Stimulated activated CD4-positive, alpha-beta T cell treated with anti-CD3 and anti-CD28 coated beads, Interleukin-4, amount 100 ng/mL, for 4 hours (primary cell): ENCODE measurements around the gene PHACTR1.
"Not testable (repeated sequence)": the region's sequence is repeated elsewhere in the genome, so short reads cannot be mapped to it uniquely, and the experiment has no call there.

Experiments
- DNase-seq, 2 experiments: peaks; one replicate each; pipeline ENCODE4 v3.0.0-alpha.2; 2020

Gene PHACTR1

GRCh38 chr6:12716298-12716916 is at the start of gene PHACTR1:
Gene PHACTR1, plus strand, starts transcription at chr6:12716767.
- no peak for DNase-seq

DNA sequence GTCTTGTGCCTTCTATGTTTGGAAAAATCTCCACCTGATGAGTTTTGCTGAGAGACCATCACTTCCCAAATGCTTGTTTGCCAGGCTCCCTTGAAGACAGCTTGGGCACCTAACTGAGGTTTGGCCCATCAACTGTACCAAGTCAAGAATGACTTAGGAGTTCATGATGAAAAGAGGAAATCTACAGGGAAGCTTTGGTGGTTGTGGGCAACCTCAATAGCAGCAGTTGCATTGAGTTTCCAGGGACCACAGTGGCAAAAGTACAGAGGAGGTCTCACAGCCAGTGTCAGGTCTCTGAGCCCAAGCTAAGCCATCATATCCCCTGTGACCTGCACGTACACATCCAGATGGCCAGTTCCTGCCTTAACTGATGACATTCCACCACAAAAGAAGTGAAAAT is 49.7 kb upstream of the PHACTR1 start:
- DNase-seq: no peak

GRCh38 chr6:12675931-12676330 is 40.6 kb upstream of the PHACTR1 start:
- DNase-seq: no peak

DNA sequence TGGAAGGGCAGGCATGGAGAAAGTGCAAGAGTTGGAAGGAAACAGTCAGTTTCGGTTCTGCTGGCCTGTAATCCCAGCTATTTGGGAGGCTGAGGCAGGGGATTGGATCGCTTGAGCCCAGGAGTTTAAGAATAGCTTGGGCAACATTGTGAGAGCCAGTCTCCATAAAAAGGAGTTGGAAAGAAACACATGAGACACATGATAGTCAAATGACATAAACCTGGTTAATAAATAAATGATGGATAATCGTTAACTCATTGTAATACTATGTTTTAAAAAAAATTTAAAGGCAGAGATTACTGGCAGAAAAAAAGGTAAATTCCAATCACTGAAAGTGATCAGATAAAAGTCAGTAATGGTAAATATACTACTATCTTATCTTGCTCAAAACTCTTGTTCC is 37.2 kb upstream of the PHACTR1 start:
- no peak for DNase-seq

DNA sequence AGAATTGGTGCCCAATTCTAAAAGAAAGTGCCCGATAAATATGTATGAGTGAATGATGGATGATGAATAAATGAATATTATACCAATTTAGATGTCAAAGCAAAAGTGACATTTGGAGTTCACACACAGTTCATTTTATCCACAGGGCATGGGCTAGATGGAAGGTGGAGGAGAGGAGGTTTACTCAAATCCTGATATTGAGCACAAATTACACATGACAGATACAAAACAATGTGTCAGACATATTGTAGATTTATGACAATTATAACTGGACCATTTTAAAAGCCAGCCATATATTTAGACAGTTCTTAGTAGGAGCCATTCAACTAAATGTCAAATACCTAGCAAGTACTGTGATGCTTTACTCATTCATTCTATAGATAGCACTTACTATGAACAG is 23.4 kb upstream of the PHACTR1 start:
- no peak for DNase-seq

DNA sequence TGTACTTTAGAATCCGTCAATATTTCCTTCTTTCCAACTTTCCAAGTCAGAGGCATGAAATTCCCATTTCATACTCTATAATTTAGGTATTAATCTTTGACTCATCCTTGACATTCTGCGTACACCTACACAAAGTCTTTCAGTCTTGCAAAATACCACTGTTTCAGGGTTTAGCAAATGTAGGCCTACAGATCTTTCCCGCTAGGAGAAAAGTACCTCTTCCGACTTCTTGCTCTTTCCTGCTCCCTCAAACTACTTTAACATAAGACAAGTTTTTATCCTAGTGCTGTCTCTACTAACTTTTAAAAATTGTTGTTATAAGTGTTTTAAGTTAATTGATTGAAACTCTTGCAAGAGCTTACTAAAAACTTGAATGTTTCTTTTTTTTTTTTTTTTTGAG is 18.3 kb upstream of the PHACTR1 start:
- no peak for DNase-seq

- no peak for DNase-seq
These were observed 11.6 kb upstream of the PHACTR1 start for GRCh38 chr6:12704946-12705345.

GRCh38 chr6:12709116-12709515 is 7.5 kb upstream of the PHACTR1 start:
- DNase-seq: no peak

DNA sequence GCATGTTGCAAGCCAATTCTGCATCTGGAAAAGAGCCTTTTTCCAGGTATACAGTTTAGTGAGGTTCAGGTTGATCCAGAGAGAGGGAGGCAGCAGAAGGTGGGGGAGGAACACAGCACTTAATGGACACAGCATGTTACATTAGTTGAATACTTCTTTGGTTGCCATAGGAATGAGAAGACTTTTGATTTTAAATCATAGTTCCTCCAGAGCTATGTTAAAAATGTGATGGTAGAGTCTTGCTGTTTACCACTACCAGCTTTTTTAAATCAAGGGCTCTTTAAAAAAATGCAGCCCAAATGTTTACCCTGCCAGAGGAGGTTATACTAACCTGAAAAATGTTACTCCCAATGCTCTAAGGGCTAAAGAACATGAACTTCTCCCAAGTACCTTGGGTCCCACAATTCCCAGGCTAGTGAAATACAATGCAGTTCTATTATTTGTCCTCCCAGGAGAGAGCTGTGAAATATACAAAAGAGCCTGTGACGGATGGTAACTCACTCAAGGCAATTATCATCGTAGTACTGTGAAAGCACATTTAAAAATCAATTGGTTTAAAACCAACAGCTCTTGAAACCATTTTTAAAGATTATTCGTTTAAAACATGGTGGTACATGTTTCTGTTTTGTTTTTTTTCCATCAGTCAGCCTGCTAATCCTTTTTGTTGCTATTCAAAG is 6.9 kb upstream of the PHACTR1 start:
- DNase-seq: no peak

DNA sequence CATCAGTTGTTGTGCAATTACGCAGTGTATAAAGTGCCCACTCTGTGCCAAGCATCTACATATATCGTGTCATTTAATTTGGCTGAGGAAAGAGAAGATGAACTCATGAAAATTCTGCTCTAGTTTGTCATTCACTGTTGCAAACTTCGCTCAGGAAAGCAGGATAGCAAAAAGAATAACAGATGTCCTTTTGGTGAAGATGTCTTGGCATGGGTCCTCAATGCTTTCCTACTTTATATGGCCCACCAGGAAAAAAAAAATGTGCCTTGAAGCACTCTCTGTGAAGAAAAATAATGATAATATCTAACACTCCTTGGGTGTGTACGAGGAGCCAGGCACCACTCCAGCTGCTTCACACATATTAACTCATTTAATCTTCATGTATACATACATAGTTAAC is 5.6 kb upstream of the PHACTR1 start:
- no peak for DNase-seq

GRCh38 chr6:12714022-12714421 is 2.5 kb upstream of the PHACTR1 start:
- no peak for DNase-seq

DNA sequence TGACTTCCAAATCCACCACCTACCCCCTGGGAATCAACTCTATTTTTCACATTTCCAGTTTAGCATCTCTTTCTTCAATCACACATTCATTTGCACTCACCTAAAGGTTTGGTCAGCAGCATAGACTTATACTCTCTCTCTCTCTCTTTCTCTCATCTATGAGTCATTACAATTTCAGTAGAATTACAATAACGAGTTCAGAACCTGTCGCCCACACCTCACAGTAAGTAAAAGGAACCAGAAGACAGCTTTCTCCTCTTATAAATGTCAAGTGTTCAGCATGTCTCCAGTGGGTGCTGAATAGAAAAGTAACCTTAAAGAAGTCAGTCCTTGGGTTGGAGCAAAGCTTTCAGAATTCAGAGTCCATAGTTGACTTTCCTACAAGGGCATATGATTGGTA is 1.1 kb upstream of the PHACTR1 start:
- DNase-seq: no peak

GRCh38 chr6:12717356-12717755 is 789 bp downstream of the PHACTR1 start:
- DNase-seq: no peak

DNA sequence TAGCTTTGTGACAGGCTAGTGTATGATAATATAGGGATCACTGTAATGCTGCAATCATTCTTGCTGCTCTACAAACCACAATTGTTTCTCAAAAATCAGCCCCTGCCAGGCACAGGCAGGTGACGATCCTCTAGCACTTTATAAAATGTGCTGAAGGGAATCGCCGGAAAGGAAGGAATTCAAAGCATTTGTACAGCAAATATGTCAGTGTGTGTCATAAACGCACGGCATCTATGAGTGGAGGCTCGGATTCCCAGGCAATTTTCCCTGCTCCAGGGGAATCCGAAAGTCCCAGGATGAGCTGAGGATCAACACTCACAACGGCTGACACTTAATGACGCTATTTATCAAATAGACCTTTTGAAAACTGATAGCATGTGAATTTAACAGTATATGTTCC is 1.4 kb downstream of the PHACTR1 start:
- DNase-seq: no peak

- DNase-seq: no peak
These were observed 2.5 kb downstream of the PHACTR1 start for GRCh38 chr6:12719017-12719416.

DNA sequence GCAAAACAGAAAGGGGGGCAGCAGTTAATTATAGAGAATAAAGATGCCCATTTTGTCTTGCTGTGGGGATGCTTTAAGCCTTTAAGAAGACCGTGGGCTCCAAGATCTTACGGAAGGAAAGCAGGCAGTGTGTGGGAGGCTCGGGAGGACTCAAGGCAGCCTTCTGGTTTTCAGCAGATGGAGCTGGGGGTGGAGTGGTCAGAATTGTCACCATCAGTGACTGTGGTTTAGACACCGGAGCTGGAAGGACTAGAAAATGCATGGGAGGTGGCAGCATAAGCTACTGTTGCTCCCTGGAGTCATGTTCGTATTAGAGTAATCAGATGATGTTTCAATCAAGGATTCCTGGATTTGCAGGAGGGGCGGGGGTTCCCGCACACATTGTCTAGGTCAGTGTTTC is 3.7 kb downstream of the PHACTR1 start:
- no peak for DNase-seq

GRCh38 chr6:12725263-12725662 is 8.7 kb downstream of the PHACTR1 start:
- no peak for DNase-seq

- DNase-seq: no peak
These were observed 12.9 kb downstream of the PHACTR1 start for GRCh38 chr6:12729467-12729866.

GRCh38 chr6:12730809-12731208 is 14.2 kb downstream of the PHACTR1 start:
- DNase-seq: not testable (repeated sequence)

DNA sequence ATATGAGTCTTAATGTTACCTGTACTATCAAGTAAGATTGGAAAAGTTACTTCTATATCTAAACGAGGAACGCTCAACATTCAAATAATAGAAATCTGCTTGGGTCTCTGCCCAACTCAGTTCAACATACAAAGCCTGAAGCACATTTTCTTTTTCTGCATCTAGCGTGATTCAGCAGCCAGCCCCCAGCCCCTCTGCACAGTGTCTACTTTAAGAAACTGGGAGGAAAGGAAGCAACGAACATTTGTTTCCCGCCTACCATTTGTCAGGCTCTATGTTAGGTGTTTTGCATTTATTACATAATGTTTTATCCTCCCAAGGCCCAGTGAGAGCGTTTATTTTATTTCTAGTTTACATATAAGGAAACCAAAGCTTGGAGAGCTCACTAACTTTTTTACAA is 17.3 kb downstream of the PHACTR1 start:
- DNase-seq: no peak

GRCh38 chr6:12735786-12736185 is 19.2 kb downstream of the PHACTR1 start:
- DNase-seq: no peak

GRCh38 chr6:12748411-12748810 is 31.8 kb downstream of the PHACTR1 start:
- DNase-seq: no peak

GRCh38 chr6:12748815-12749521 is 32.4 kb downstream of the PHACTR1 start:
- DNase-seq: no peak
